GM23248 (cell line): ENCODE measurements around the gene SLC30A7.

Experiments
- EZH2 ChIP-seq: fragments of 200-600 bp; sonication (generic); IDR thresholded peaks from 2 replicates; pipeline ENCODE4 v1.6.1; 2018; ENCODE audit warnings: antibody characterized with exemption, mild to moderate bottlenecking; ENCODE audit not compliant: insufficient read depth, poor library complexity, severe bottlenecking
- EZH2phosphoT487 ChIP-seq: fragments of 200-600 bp; sonication (generic); IDR thresholded peaks from 2 replicates; pipeline ENCODE4 v1.6.1; 2018; ENCODE audit warnings: antibody characterized with exemption, moderate library complexity, mild to moderate bottlenecking, low read depth; ENCODE audit not compliant: insufficient read depth

- TF ChIP-seq EZH2, result no peak
- TF ChIP-seq EZH2phosphoT487, result no peak
Measured at GRCh38 chr1:100874433-100874832, 21.5 kb upstream of the SLC30A7 start.
